Uterus (tissue), 2 donors: ENCODE measurements around the gene JUN.

ENCODE experiments used
- CTCF ChIP-seq, 4 experiments: fragments of 200-600 bp in 2 of 4; fragments of 450-650 bp in 2 of 4; sonication (generic) in 2 of 4; IDR thresholded peaks; one replicate each; pipeline ENCODE4 v1.5.1; 2016 to 2019; ENCODE audit warnings: antibody characterized with exemption in 4 of 4, mild to moderate bottlenecking in 2 of 4, moderate library complexity in 1 of 4
- POLR2A ChIP-seq, 2 donors: fragments of 450-650 bp; IDR thresholded peaks; one replicate each; pipeline ENCODE4 v1.6.1; 2016; ENCODE audit warnings: antibody characterized with exemption in 2 of 2, mild to moderate bottlenecking in 1 of 2, moderate library complexity in 1 of 2

GRCh38 chr1:58780411-58780810, 3.4 kb downstream of the JUN start:
- TF ChIP-seq POLR2A (IDR thresholded peaks at IDR 0.05) (no peak), CTCF (IDR thresholded peaks at IDR 0.05) (no peak)
